Lower leg skin (tissue), 3 donors: ENCODE results near the gene GBF1.

Experiments used
- CTCF ChIP-seq, 3 donors: fragments of 450-650 bp; IDR thresholded peaks; one replicate each; pipeline ENCODE4 v1.5.1; 2016; ENCODE audit warnings: antibody characterized with exemption in 3 of 3, mild to moderate bottlenecking in 3 of 3, moderate library complexity in 2 of 3
- POLR2A ChIP-seq, 2 donors: fragments of 450-650 bp; IDR thresholded peaks; one replicate each; pipeline ENCODE4 v1.6.1; 2016 to 2017; ENCODE audit warnings: antibody characterized with exemption in 2 of 2, mild to moderate bottlenecking in 1 of 2, moderate library complexity in 1 of 2

DNA sequence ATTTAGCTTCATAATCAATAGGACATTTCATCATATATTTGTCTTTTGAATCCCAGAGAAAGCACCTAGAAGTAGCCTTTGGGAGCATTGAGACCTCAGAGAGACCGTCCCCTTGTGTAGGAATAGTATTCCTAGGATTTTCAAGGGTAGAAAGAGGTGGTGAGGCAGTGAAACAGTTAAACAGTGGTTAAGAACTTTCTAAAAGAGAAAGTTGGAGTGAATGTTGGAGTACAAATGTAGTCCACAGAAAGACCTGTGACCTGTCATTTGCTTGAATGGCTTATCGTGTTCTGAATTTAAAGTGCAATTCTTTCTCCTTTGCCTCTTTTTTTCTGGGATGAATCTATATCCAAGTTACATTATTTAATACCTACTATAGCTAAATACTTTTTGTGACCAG, 30.0 kb downstream of the GBF1 start:
- TF ChIP-seq POLR2A (IDR thresholded peaks at IDR 0.05) (no peak), CTCF (IDR thresholded peaks at IDR 0.05) (no peak)
